Ectodermal cell (in vitro differentiated cells): ENCODE results near the gene THSD7B.

Experiments used
- H3K27ac ChIP-seq: 2 replicates; pipeline ENCODE4 v1.7.0; 2013; ENCODE audit warnings: mild to moderate bottlenecking, low read depth, low read length; ENCODE audit not compliant: insufficient read depth, poor library complexity, severe bottlenecking
- H3K27me3 ChIP-seq: 2 replicates; pipeline ENCODE4 v1.7.0; 2013; ENCODE audit warnings: mild to moderate bottlenecking, low read length; ENCODE audit not compliant: insufficient read depth, control insufficient read depth, poor library complexity, severe bottlenecking
- H3K36me3 ChIP-seq: one replicate; pipeline ENCODE4 v1.7.0; 2013; ENCODE audit warnings: low read length; ENCODE audit not compliant: control insufficient read depth, insufficient read depth
- H3K4me1 ChIP-seq: one replicate; pipeline ENCODE4 v1.7.0; 2013; ENCODE audit warnings: low read length; ENCODE audit not compliant: control insufficient read depth, insufficient read depth
- H3K4me3 ChIP-seq: 2 replicates; pipeline ENCODE4 v1.7.0; 2013; ENCODE audit warnings: low read depth, low read length, control low read depth; ENCODE audit not compliant: insufficient read depth
- H3K9me3 ChIP-seq: 2 replicates; pipeline ENCODE4 v1.7.0; 2013; ENCODE audit warnings: mild to moderate bottlenecking, low read length, moderate library complexity; ENCODE audit not compliant: control insufficient read depth
- WGBS, 2 experiments: methylation state at CpG; one replicate each; pipeline ENCODE4 v1.1.7; 2013; ENCODE audit warnings: missing lambda C conversion rate in 2 of 2; 5-methylcytosine and 5-hydroxymethylcytosine counted together

THSD7B gene

GRCh38 chr2:136920652-136921333, 155.4 kb downstream of the THSD7B start:
- H3K27ac ChIP-seq, result no peak overlapping the region
- H3K36me3 ChIP-seq, result no peaks in the 10 kb centered on the region
- H3K4me1 ChIP-seq, result no peaks in the 10 kb centered on the region
- H3K9me3 ChIP-seq, result no peaks in the 10 kb centered on the region
- no peak overlapping the region for H3K4me3 ChIP-seq
- H3K27me3 ChIP-seq, result no peaks in the 10 kb centered on the region
- 92 to 94% methylated on average over 9 of the region's 9 CpGs for WGBS, 2 experiments

- Histone ChIP-seq H3K4me1 (no peaks in the 10 kb centered on the region), H3K9me3 (no peaks in the 10 kb centered on the region), H3K27me3 (no peaks in the 10 kb centered on the region), H3K4me3 (no peak overlapping the region), H3K36me3 (no peaks in the 10 kb centered on the region), H3K27ac (no peak overlapping the region)
- 81 to 85% methylated on average over 3 of the region's 3 CpGs for WGBS, 2 experiments
Observed at GRCh38 chr2:136927156-136927555, 161.8 kb downstream of the THSD7B start.

GRCh38 chr2:136929531-136929930, 164.2 kb downstream of the THSD7B start:
- no peaks in the 10 kb centered on the region for H3K36me3 ChIP-seq
- H3K4me3 ChIP-seq, result no peak overlapping the region
- no peaks in the 10 kb centered on the region for H3K9me3 ChIP-seq
- no peak overlapping the region for H3K27ac ChIP-seq
- WGBS, 2 experiments, result 87 to 95% methylated on average over 2 of the region's 2 CpGs
- no peaks in the 10 kb centered on the region for H3K27me3 ChIP-seq
- H3K4me1 ChIP-seq, result no peaks in the 10 kb centered on the region

GRCh38 chr2:136932700-136933099, 167.4 kb downstream of the THSD7B start:
- Histone ChIP-seq H3K4me3 (no peak overlapping the region), H3K27ac (no peak overlapping the region), H3K4me1 (no peaks in the 10 kb centered on the region), H3K36me3 (no peaks in the 10 kb centered on the region), H3K9me3 (no peaks in the 10 kb centered on the region), H3K27me3 (no peaks in the 10 kb centered on the region)
- 52 to 57% methylated on average over 3 of the region's 3 CpGs for WGBS, 2 experiments

GRCh38 chr2:136935119-136935518, 169.8 kb downstream of the THSD7B start:
- no peaks in the 10 kb centered on the region for H3K27me3 ChIP-seq
- H3K4me3 ChIP-seq, result no peak overlapping the region
- H3K36me3 ChIP-seq, result no peaks in the 10 kb centered on the region
- no peaks in the 10 kb centered on the region for H3K4me1 ChIP-seq
- 87% methylated on average over 1 of the region's 1 CpG; no CpG with 5 or more reads in 1 of the 2 experiments for WGBS, 2 experiments
- no peak overlapping the region for H3K27ac ChIP-seq
- no peaks in the 10 kb centered on the region for H3K9me3 ChIP-seq

- Histone ChIP-seq H3K9me3 (no peaks in the 10 kb centered on the region), H3K4me1 (no peaks in the 10 kb centered on the region), H3K27ac (no peak overlapping the region), H3K36me3 (no peaks in the 10 kb centered on the region), H3K4me3 (no peak overlapping the region), H3K27me3 (no peaks in the 10 kb centered on the region)
- WGBS, 2 experiments, result 0% methylated on average over 1 of the region's 1 CpG; no CpG with 5 or more reads in 1 of the 2 experiments
Observed at GRCh38 chr2:136956050-136956449, 190.7 kb downstream of the THSD7B start.

GRCh38 chr2:136957044-136957443, 191.7 kb downstream of the THSD7B start:
- no peaks in the 10 kb centered on the region for H3K36me3 ChIP-seq
- no peak overlapping the region for H3K27ac ChIP-seq
- no peaks in the 10 kb centered on the region for H3K4me1 ChIP-seq
- no peaks in the 10 kb centered on the region for H3K9me3 ChIP-seq
- WGBS, 2 experiments, result no CpG with 5 or more reads among the region's 1 CpG
- H3K27me3 ChIP-seq, result no peaks in the 10 kb centered on the region
- H3K4me3 ChIP-seq, result no peak overlapping the region

- Histone ChIP-seq H3K27me3 (no peaks in the 10 kb centered on the region), H3K27ac (no peak overlapping the region), H3K36me3 (no peaks in the 10 kb centered on the region), H3K4me1 (no peaks in the 10 kb centered on the region), H3K9me3 (no peaks in the 10 kb centered on the region), H3K4me3 (no peak overlapping the region)
- WGBS, 2 experiments, result 86 to 96% methylated on average over 2 of the region's 3 CpGs
Observed at GRCh38 chr2:136962105-136962725, 196.9 kb downstream of the THSD7B start.

- Histone ChIP-seq H3K9me3 (no peaks in the 10 kb centered on the region), H3K4me3 (no peak overlapping the region), H3K27ac (no peak overlapping the region), H3K4me1 (no peaks in the 10 kb centered on the region), H3K36me3 (no peaks in the 10 kb centered on the region), H3K27me3 (no peaks in the 10 kb centered on the region)
- 86 to 93% methylated on average over 5 of the region's 5 CpGs for WGBS, 2 experiments
Observed at GRCh38 chr2:136966485-136966884, 201.1 kb downstream of the THSD7B start.

GRCh38 chr2:136980303-136980702, 215.0 kb downstream of the THSD7B start:
- Histone ChIP-seq H3K9me3 (no peaks in the 10 kb centered on the region), H3K27me3 (no peaks in the 10 kb centered on the region), H3K27ac (no peak overlapping the region), H3K36me3 (no peaks in the 10 kb centered on the region), H3K4me1 (no peaks in the 10 kb centered on the region), H3K4me3 (no peak overlapping the region)
- 91 to 96% methylated on average over 3 of the region's 3 CpGs for WGBS, 2 experiments
